Neural cell (in vitro differentiated cells): ENCODE results near the gene RABIF. TPM values are rescaled to one million over a fixed set of nuclear protein-coding genes. Genes with fewer than 3 reads are reported as not detected.

Experiments used
- H2AFZ ChIP-seq: fragments of 200-600, 300-800 bp; sonication (generic), shearing (Covaris generic); 2 replicates; pipeline ENCODE4 v1.6.0; 2014; ENCODE audit warnings: low read depth, mild to moderate bottlenecking, antibody characterized with exemption, low read length, moderate library complexity
- H3F3A ChIP-seq: fragments of 200-600 bp; shearing (Covaris generic); 2 replicates; pipeline ENCODE4 v1.6.1; 2016; ENCODE audit warnings: mild to moderate bottlenecking, moderate library complexity, mixed read lengths, antibody characterized with exemption, low read length; ENCODE audit not compliant: insufficient read depth, poor library complexity, severe bottlenecking
- H3K27ac ChIP-seq: fragments of 200-600, 300-800 bp; sonication (generic), shearing (Covaris generic); 2 replicates; pipeline ENCODE4 v1.5.1; 2014; ENCODE audit warnings: mild to moderate bottlenecking, low read length, moderate library complexity
- H3K27me3 ChIP-seq: fragments of 300-800, 200-600 bp; sonication (generic), shearing (Covaris generic); 2 replicates; pipeline ENCODE4 v1.6.0; 2014; ENCODE audit warnings: mild to moderate bottlenecking, low read depth, low read length, moderate library complexity; ENCODE audit not compliant: insufficient read depth
- H3K36me3 ChIP-seq: fragments of 300-800, 200-600 bp; sonication (generic), shearing (Covaris generic); 2 replicates; pipeline ENCODE4 v1.5.1; 2014; ENCODE audit warnings: mild to moderate bottlenecking, antibody characterized with exemption, low read length, moderate library complexity; ENCODE audit not compliant: insufficient read depth
- H3K4me2 ChIP-seq: fragments of 300-800, 200-600 bp; sonication (generic), shearing (Covaris generic); 2 replicates; pipeline ENCODE4 v1.6.0; 2014; ENCODE audit warnings: mild to moderate bottlenecking, low read length
- H3K4me3 ChIP-seq: fragments of 300-800, 200-600 bp; sonication (generic), shearing (Covaris generic); 2 replicates; pipeline ENCODE4 v1.5.1; 2014; ENCODE audit warnings: mild to moderate bottlenecking, low read length, moderate library complexity
- H3K79me2 ChIP-seq: fragments of 200-600 bp; shearing (Covaris generic); replicated peaks from 2 replicates; pipeline ENCODE4 v1.6.0; 2014; ENCODE audit warnings: mild to moderate bottlenecking, low read length, moderate library complexity; ENCODE audit not compliant: insufficient read depth
- H3K9ac ChIP-seq: fragments of 300-800, 200-600 bp; sonication (generic), shearing (Covaris generic); 2 replicates; pipeline ENCODE4 v1.6.1; 2016; ENCODE audit warnings: mild to moderate bottlenecking, low read length, mixed read lengths
- H3K9me2 ChIP-seq: fragments of 200-600 bp; shearing (Covaris generic); 2 replicates; pipeline ENCODE4 v1.6.1; 2016; ENCODE audit warnings: mild to moderate bottlenecking, low read length, mixed read lengths; ENCODE audit not compliant: insufficient read depth
- H3K9me3 ChIP-seq: fragments of 200-600, 300-800 bp; sonication (generic), shearing (Covaris generic); 2 replicates; pipeline ENCODE4 v1.6.1; 2016; ENCODE audit warnings: mild to moderate bottlenecking, mixed run types, low read length, moderate library complexity, mixed read lengths
- H4K20me1 ChIP-seq: fragments of 200-600 bp; shearing (Covaris generic); 2 replicates; pipeline ENCODE4 v1.6.1; 2016; ENCODE audit warnings: mild to moderate bottlenecking, mixed run types; ENCODE audit not compliant: insufficient read depth
- CTCF ChIP-seq: fragments of 450-650 bp; IDR thresholded peaks from 2 replicates; pipeline ENCODE4 v1.5.1; 2014; ENCODE audit warnings: antibody characterized with exemption, mild to moderate bottlenecking, moderate library complexity; ENCODE audit not compliant: poor library complexity, severe bottlenecking
- EP300 ChIP-seq: fragments of 450-650 bp; conservative IDR thresholded peaks from 2 replicates; pipeline ENCODE4 v1.6.1; 2014; ENCODE audit warnings: antibody characterized with exemption, mild to moderate bottlenecking, moderate library complexity; ENCODE audit not compliant: poor library complexity, severe bottlenecking
- EZH2 ChIP-seq: fragments of 200-600, 300-800 bp; shearing (Covaris generic), sonication (generic); IDR thresholded peaks from 2 replicates; pipeline ENCODE4 v1.6.1; 2014; ENCODE audit warnings: antibody characterized with exemption, low read length, borderline replicate concordance, mild to moderate bottlenecking; ENCODE audit not compliant: insufficient read depth, poor library complexity, severe bottlenecking
- MXI1 ChIP-seq: fragments of 450-650 bp; conservative IDR thresholded peaks from 2 replicates; pipeline ENCODE4 v1.6.1; 2014; ENCODE audit warnings: antibody characterized with exemption, mild to moderate bottlenecking; ENCODE audit not compliant: poor library complexity, severe bottlenecking
- POLR2AphosphoS5 ChIP-seq: IDR thresholded peaks from 2 replicates; pipeline ENCODE4 v1.6.1; 2012
- RAD21 ChIP-seq: fragments of 450-650 bp; conservative IDR thresholded peaks from 2 replicates; pipeline ENCODE4 v1.6.1; 2014; ENCODE audit warnings: antibody characterized with exemption, mild to moderate bottlenecking, moderate library complexity
- REST ChIP-seq: IDR thresholded peaks from 2 replicates; pipeline ENCODE4 v1.6.1; 2012; ENCODE audit warnings: borderline replicate concordance
- SMC3 ChIP-seq: fragments of 450-650 bp; conservative IDR thresholded peaks from 2 replicates; pipeline ENCODE4 v1.6.1; 2014; ENCODE audit warnings: antibody characterized with exemption, mild to moderate bottlenecking, moderate library complexity; ENCODE audit not compliant: poor library complexity
- TAF1 ChIP-seq: IDR thresholded peaks from 2 replicates; pipeline ENCODE4 v1.6.1; 2012; ENCODE audit warnings: low read depth
- polyA plus RNA-seq: library from polyadenylated mRNA; depleted of rRNA; stranded (reverse); fragments of >200 nt; gene quantifications from 2 replicates; pipeline ENCODE4 v1.2.3, GENCODE V29; 2014

RABIF gene
- polyA plus RNA-seq, 1 donor from 2014 or later: 13.3 TPM

DNA sequence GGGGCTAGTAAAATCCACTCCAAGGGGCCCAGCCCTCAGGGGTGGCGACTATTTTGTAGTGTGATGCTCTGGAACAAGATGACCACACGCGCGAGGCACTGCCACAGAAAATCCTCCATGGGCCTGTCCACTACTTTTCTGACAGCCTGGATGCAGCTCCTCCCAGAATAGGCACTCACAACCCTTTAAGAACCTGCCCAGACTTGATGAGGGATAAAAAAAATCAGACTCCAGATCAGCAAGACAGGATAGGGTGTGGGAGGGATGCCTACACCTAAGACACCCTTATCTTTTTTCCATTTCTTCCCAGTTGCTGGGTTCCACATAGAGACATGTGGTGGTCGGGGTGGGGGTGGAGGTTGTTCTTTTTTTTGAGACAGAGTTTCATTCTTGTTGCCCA, 44.7 kb downstream of the RABIF start:
- Histone ChIP-seq H3K9ac (no peak overlapping the region), H4K20me1 (no peaks in the 10 kb centered on the region), H3K79me2 (no peaks in the 10 kb centered on the region), H2AFZ (no peak overlapping the region), H3F3A (no peaks in the 10 kb centered on the region), H3K4me2 (no peak overlapping the region), H3K4me3 (no peak overlapping the region), H3K27ac (no peak overlapping the region), H3K9me2 (no peaks in the 10 kb centered on the region), H3K27me3 (no peaks in the 10 kb centered on the region), H3K9me3 (no peaks in the 10 kb centered on the region), H3K36me3 (no peaks in the 10 kb centered on the region)
- TF ChIP-seq EP300 (no peak), EZH2 (no peak), TAF1 (no peak), CTCF (no peak), REST (no peak)

DNA sequence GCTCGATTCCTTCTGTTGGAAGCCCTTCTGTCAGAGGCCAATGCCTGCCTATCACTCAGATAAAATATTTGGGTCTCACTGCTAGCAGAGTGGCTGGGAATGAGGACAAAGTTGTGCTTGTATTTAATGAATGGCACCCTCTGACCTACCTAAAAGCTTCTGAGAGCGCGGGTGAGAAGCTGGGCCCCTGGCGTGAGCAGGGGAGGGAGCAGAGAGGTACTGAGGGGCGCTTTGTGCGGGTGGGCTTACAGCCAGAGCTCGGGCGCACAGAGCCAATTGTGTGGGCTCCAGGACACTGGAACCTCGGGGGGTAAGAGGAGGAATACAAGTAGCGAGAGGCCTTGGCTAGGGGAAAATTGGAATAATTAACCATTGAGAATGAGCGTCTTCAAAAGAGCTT, 45.9 kb downstream of the RABIF start:
- Histone ChIP-seq H3K79me2 (no peaks in the 10 kb centered on the region), H3F3A (no peaks in the 10 kb centered on the region), H2AFZ (no peak overlapping the region), H3K9me3 (no peaks in the 10 kb centered on the region), H3K4me2 (no peak overlapping the region), H4K20me1 (no peaks in the 10 kb centered on the region), H3K27ac (no peak overlapping the region), H3K9ac (no peak overlapping the region), H3K4me3 (no peak overlapping the region), H3K9me2 (no peaks in the 10 kb centered on the region), H3K36me3 (no peaks in the 10 kb centered on the region), H3K27me3 (no peaks in the 10 kb centered on the region)
- no peak for TF ChIP-seq MXI1
- no peak for TF ChIP-seq CTCF
- no peak for TF ChIP-seq TAF1
- no peak for TF ChIP-seq SMC3
- TF ChIP-seq POLR2AphosphoS5: no peak
- no peak for TF ChIP-seq RAD21
- no peak for TF ChIP-seq REST
- TF ChIP-seq EZH2: no peak
- no peak for TF ChIP-seq EP300
